Fibroblast of mammary gland (primary cell): ENCODE data around the gene LRMDA.

Experiments
- DNase-seq: peaks from one replicate; pipeline ENCODE4 v3.0.0-alpha.2; 2010; ENCODE audit warnings: low read depth
- H3K4me3 ChIP-seq: 2 replicates; pipeline ENCODE4 v1.5.1; 2011; ENCODE audit warnings: low read depth, mild to moderate bottlenecking, low read length, moderate library complexity; ENCODE audit not compliant: control insufficient read depth
- CTCF ChIP-seq: conservative IDR thresholded peaks from 2 replicates; pipeline ENCODE4 v1.5.1; 2011; ENCODE audit warnings: low read depth, low read length, inconsistent platforms; ENCODE audit not compliant: control insufficient read depth, insufficient read depth

Gene LRMDA

GRCh38 chr10:76433161-76434005 is 1002.0 kb downstream of the LRMDA start:
- no peak for DNase-seq
- no peak for TF ChIP-seq CTCF
- no peak overlapping the region for H3K4me3 ChIP-seq

GRCh38 chr10:76435157-76435556 is 1003.7 kb downstream of the LRMDA start:
- H3K4me3 ChIP-seq: no peak overlapping the region
- no peak for DNase-seq
- no peak for TF ChIP-seq CTCF

- no peak for TF ChIP-seq CTCF
- DNase-seq: no peak
- H3K4me3 ChIP-seq: no peak overlapping the region
Measured at GRCh38 chr10:76436401-76436811, 1005.0 kb downstream of the LRMDA start.

GRCh38 chr10:76436981-76437380 is 1005.6 kb downstream of the LRMDA start:
- TF ChIP-seq CTCF: no peak
- DNase-seq: no peak

GRCh38 chr10:76440426-76440825 is 1009.0 kb downstream of the LRMDA start:
- no peak for DNase-seq
- TF ChIP-seq CTCF: no peak
- H3K4me3 ChIP-seq: no peak overlapping the region

More at GRCh38 chr10:76436981-76437380, 1005.6 kb downstream of the LRMDA start:
- H3K4me3 ChIP-seq: no peak overlapping the region

- no peak overlapping the region for H3K4me3 ChIP-seq
- no peak for TF ChIP-seq CTCF
- DNase-seq: no peak
Measured at GRCh38 chr10:76442113-76442512, 1010.7 kb downstream of the LRMDA start.
